ENCODE measurements around the gene UBE2J2. TPM values are rescaled to one million over a fixed set of nuclear protein-coding genes. Genes with fewer than 3 reads are reported as not detected.

The UBE2J2 gene
- total and polyA plus RNA-seq, 2 experiments from 2014 or later = 47.1 to 70.2 TPM

- Histone ChIP-seq H3K9me2 (ENCODE audit: insufficient read depth) (no peaks in the 10 kb centered on the region), H3K4me3 (no peak overlapping the region), H3F3A (replicated peaks; ENCODE audit: low read depth) (peaks cover 15% of the 10 kb centered on the region; the same call in 1 of the 2 replicates), H3K4me2 (no peak overlapping the region), H2AFZ (no peak overlapping the region), H3K27me3 (ENCODE audit: insufficient read depth) (no peaks in the 10 kb centered on the region), H3K36me3 (ENCODE audit: insufficient read depth) (peaks cover 8% of the 10 kb centered on the region; the same call in 1 of the 2 replicates), H3K27ac (ENCODE audit: low read depth) (0 out of 2 replicates have a peak overlapping the region, but pooled peaks have one; percentile 55), H4K20me1 (replicated peaks; ENCODE audit: insufficient read depth) (peaks cover 25% of the 10 kb centered on the region), H3K4me1 (ENCODE audit: insufficient read depth) (peaks cover 7% of the 10 kb centered on the region; the same call in 1 of the 2 replicates), H3K79me2 (replicated peaks; ENCODE audit: insufficient read depth) (peaks cover 59% of the 10 kb centered on the region)
- ATAC-seq (no peak), DNase-seq (ENCODE audit: low spot score) (no peak)
- no peak for TF ChIP-seq ETS1 (IDR thresholded peaks at IDR 0.05)
- no peak for TF ChIP-seq CREB1 (CRISPR knock-in tag; IDR thresholded peaks at IDR 0.05; ENCODE audit: low read depth)
- no peak for TF ChIP-seq ZNF462 (CRISPR knock-in tag; IDR thresholded peaks at IDR 0.05)
- no peak for TF ChIP-seq EZH2 (IDR thresholded peaks at IDR 0.05; ENCODE audit: low read depth, unreplicated experiment)
- no peak for TF ChIP-seq EZH2phosphoT487 (IDR thresholded peaks at IDR 0.05; ENCODE audit: unreplicated experiment)
- no peak for TF ChIP-seq POLR2AphosphoS5 (IDR thresholded peaks at IDR 0.05; ENCODE audit: low read depth)
- TF ChIP-seq JUNB (IDR thresholded peaks at IDR 0.05; ENCODE audit: unreplicated experiment) = no peak
- TF ChIP-seq ZNF114 (CRISPR knock-in tag; IDR thresholded peaks at IDR 0.05) = no peak
- TF ChIP-seq NANOG (IDR thresholded peaks at IDR 0.05; ENCODE audit: borderline replicate concordance) = no peak
- TF ChIP-seq REST (IDR thresholded peaks at IDR 0.05; ENCODE audit: unreplicated experiment) = no peak
- no peak for TF ChIP-seq CTCF (conservative IDR thresholded peaks at IDR 0.05; ENCODE audit: low read depth in 2 of 2)
- no peak for TF ChIP-seq STAT1 (IDR thresholded peaks at IDR 0.05; ENCODE audit: unreplicated experiment)
- no peak for TF ChIP-seq ZNF331 (CRISPR knock-in tag; IDR thresholded peaks at IDR 0.05; ENCODE audit: low read depth)
- Mint-ChIP-seq H3K27ac (no peak overlapping the region), H3K9me3 (no peaks in the 10 kb centered on the region; the same call in 2 of the 3 replicates), H3K27me3 (ENCODE audit: insufficient read depth, low read depth, poor library complexity) (peaks cover 29% of the 10 kb centered on the region), H3K4me3 (no peak overlapping the region; the same call in 2 of the 3 replicates), H3K4me1 (peaks cover 21% of the 10 kb centered on the region), H3K36me3 (ENCODE audit: low read depth) (peaks cover 61% of the 10 kb centered on the region)
Measured at GRCh38 chr1:1317420-1317819, 43.8 kb upstream of the UBE2J2 start.

Data from GM23338 (cell line).